GM06990 (cell line): ENCODE results near the gene ABCB4.

ENCODE experiments used
- DNase-seq: peaks from one replicate; pipeline ENCODE4 v3.0.0-alpha.2; 2011; ENCODE audit not compliant: insufficient read length; ENCODE audit errors: extremely low read depth
- H3K27me3 ChIP-seq: replicated peaks from 2 replicates; pipeline ENCODE4 v1.6.0; 2011; ENCODE audit warnings: low read length; ENCODE audit not compliant: control insufficient read depth, insufficient read depth
- H3K36me3 ChIP-seq: 2 replicates; pipeline ENCODE4 v1.5.1; 2011; ENCODE audit warnings: low read length; ENCODE audit not compliant: control insufficient read depth, insufficient read depth
- H3K4me3 ChIP-seq: replicated peaks from 2 replicates; pipeline ENCODE4 v1.5.1; 2011; ENCODE audit warnings: low read depth, mild to moderate bottlenecking, control low read depth, low read length
- TF ChIP-seq, protein P1 (sequence below): IDR thresholded peaks from 2 replicates; pipeline ENCODE4 v1.5.1; 2011; ENCODE audit warnings: low read length, control low read depth, mild to moderate bottlenecking, inconsistent platforms; ENCODE audit not compliant: insufficient read depth, poor library complexity, severe bottlenecking

Gene ABCB4

GRCh38 chr7:87505557-87506245 lies 30.2 kb upstream of the ABCB4 start:
- TF ChIP-seq, protein P1, sequence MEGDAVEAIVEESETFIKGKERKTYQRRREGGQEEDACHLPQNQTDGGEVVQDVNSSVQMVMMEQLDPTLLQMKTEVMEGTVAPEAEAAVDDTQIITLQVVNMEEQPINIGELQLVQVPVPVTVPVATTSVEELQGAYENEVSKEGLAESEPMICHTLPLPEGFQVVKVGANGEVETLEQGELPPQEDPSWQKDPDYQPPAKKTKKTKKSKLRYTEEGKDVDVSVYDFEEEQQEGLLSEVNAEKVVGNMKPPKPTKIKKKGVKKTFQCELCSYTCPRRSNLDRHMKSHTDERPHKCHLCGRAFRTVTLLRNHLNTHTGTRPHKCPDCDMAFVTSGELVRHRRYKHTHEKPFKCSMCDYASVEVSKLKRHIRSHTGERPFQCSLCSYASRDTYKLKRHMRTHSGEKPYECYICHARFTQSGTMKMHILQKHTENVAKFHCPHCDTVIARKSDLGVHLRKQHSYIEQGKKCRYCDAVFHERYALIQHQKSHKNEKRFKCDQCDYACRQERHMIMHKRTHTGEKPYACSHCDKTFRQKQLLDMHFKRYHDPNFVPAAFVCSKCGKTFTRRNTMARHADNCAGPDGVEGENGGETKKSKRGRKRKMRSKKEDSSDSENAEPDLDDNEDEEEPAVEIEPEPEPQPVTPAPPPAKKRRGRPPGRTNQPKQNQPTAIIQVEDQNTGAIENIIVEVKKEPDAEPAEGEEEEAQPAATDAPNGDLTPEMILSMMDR = no peak
- Histone ChIP-seq H3K36me3 (no peaks in the 10 kb centered on the region), H3K4me3 (no peak overlapping the region), H3K27me3 (no peaks in the 10 kb centered on the region)
- no peak for DNase-seq

- DNase-seq = no peak
- H3K27me3 ChIP-seq = no peaks in the 10 kb centered on the region
- H3K36me3 ChIP-seq = no peaks in the 10 kb centered on the region
- H3K4me3 ChIP-seq = no peak overlapping the region
- TF ChIP-seq, protein P1 = no peak
These were observed 29.6 kb upstream of the ABCB4 start for GRCh38 chr7:87505122-87505521.

DNA sequence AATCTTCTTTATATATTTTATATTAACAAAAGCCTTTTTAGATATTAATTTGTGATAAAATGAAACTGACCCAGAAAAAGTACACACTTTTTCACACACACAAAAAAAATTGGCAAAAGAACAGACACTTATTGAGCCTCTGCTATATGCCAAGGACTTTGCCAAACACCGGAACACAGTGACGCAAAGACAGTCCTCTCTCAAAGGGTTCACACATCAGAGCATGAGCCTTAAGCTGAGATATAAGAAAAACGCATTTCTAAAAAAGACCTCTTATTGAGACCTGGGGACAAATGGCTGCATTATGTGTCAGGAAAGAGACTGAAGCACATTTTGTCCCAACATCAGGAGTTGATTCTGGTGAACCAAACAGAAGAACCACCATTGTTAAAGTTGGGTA lies 24.0 kb upstream of the ABCB4 start:
- H3K4me3 ChIP-seq = no peak overlapping the region

DNA sequence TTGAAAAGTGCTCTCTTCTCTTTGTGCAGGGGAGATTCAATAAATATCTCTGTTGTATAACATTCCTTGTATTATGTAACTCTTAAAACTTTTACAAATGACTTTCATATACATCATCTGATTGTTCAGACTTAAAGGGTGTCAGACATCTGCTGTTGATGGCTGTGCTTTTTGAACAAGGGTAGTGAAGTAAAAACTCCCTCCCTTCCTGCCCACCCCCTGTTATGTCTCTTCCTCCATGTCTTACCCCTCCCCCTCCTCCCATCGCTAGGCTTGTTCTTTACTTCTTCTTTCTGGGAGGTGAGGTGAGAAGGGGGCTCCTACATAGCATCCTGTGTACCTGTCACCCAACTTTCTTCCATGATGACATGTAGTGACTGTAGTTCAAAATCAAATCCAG lies 23.4 kb upstream of the ABCB4 start:
- H3K27me3 ChIP-seq = no peaks in the 10 kb centered on the region
- TF ChIP-seq, protein P1 = no peak
- DNase-seq = no peak
- no peaks in the 10 kb centered on the region for H3K36me3 ChIP-seq
- no peak overlapping the region for H3K4me3 ChIP-seq

More for the DNA sequence above, 24.0 kb upstream of the ABCB4 start:
- H3K27me3 ChIP-seq = no peaks in the 10 kb centered on the region
- TF ChIP-seq, protein P1 = no peak
- DNase-seq = no peak
- no peaks in the 10 kb centered on the region for H3K36me3 ChIP-seq

GRCh38 chr7:87497482-87497881 lies 22.0 kb upstream of the ABCB4 start:
- Histone ChIP-seq H3K27me3 (no peaks in the 10 kb centered on the region), H3K36me3 (no peaks in the 10 kb centered on the region), H3K4me3 (no peak overlapping the region)
- no peak for DNase-seq
- TF ChIP-seq, protein P1 = no peak

DNA sequence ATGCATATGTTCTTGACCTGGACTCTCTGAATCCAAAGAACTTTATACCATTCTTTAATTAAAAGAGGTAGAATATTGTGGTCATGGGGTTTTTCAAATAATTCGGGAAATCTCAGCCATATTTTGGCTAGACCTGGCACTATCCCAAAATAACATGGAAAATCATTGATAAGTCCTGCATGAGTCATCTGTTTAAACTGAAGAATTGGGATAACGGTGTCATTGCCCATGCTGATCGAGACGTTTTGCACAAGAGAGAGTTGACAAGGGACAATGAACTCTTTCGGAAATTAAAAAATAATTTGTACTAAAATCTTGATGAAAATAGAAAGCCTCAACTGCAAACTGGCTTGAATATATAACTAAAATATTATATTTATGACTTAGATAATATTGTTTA lies 19.9 kb upstream of the ABCB4 start:
- H3K4me3 ChIP-seq = no peak overlapping the region
- no peak for DNase-seq
- no peaks in the 10 kb centered on the region for H3K27me3 ChIP-seq
- H3K36me3 ChIP-seq = no peaks in the 10 kb centered on the region
- TF ChIP-seq, protein P1 = no peak
